ENCODE results near the gene IRF2. TPM values are rescaled to one million over a fixed set of nuclear protein-coding genes. Genes with fewer than 3 reads are reported as not detected.

The IRF2 gene
- total RNA-seq, 6 experiments from 2014 or later, result 13.4 to 24.0 (median 19.7) TPM

- peaks cover 4% of the 10 kb centered on the region; the same call in 1 of the 2 replicates for H3K36me3 Mint-ChIP-seq (ENCODE audit: low read depth)
- H3K27me3 Mint-ChIP-seq (ENCODE audit: insufficient read depth), result no peaks in the 10 kb centered on the region; the same call in 1 of the 2 replicates
- H3K9me3 Mint-ChIP-seq, result no peaks in the 10 kb centered on the region
- H3K4me3 Mint-ChIP-seq, result no peak overlapping the region
- no peak for DNase-seq
- H3K4me1 Mint-ChIP-seq (ENCODE audit: low read depth), result peaks cover 2% of the 10 kb centered on the region
- H3K27ac Mint-ChIP-seq, result no peak overlapping the region
- TF ChIP-seq CTCF (IDR thresholded peaks at IDR 0.05), result no peak
Observed at GRCh38 chr4:184466634-184467033, 7.7 kb downstream of the IRF2 start.

GRCh38 chr4:184464759-184465454 is 9.4 kb downstream of the IRF2 start:
- DNase-seq, result no peak
- H3K9me3 Mint-ChIP-seq, result no peaks in the 10 kb centered on the region
- H3K4me1 Mint-ChIP-seq (ENCODE audit: low read depth), result peaks cover 7% of the 10 kb centered on the region
- no peak overlapping the region for H3K27ac Mint-ChIP-seq
- H3K4me3 Mint-ChIP-seq, result no peak overlapping the region
- peaks cover 3% of the 10 kb centered on the region; the same call in 1 of the 2 replicates for H3K36me3 Mint-ChIP-seq (ENCODE audit: low read depth)
- TF ChIP-seq CTCF (IDR thresholded peaks at IDR 0.05), result no peak
- no peaks in the 10 kb centered on the region for H3K27me3 Mint-ChIP-seq (ENCODE audit: insufficient read depth)

- no peak for DNase-seq
- no peak overlapping the region for H3K27ac Mint-ChIP-seq
- H3K4me3 Mint-ChIP-seq, result no peak overlapping the region
- H3K27me3 Mint-ChIP-seq (ENCODE audit: insufficient read depth), result no peaks in the 10 kb centered on the region
- no peaks in the 10 kb centered on the region for H3K36me3 Mint-ChIP-seq (ENCODE audit: low read depth)
- peaks cover 17% of the 10 kb centered on the region for H3K4me1 Mint-ChIP-seq (ENCODE audit: low read depth)
- no peaks in the 10 kb centered on the region for H3K9me3 Mint-ChIP-seq
- TF ChIP-seq CTCF (IDR thresholded peaks at IDR 0.05), result no peak
Observed at GRCh38 chr4:184463856-184464255, 10.5 kb downstream of the IRF2 start.

- Mint-ChIP-seq H3K27ac (no peak overlapping the region), H3K9me3 (no peaks in the 10 kb centered on the region), H3K36me3 (ENCODE audit: low read depth) (peaks cover 1% of the 10 kb centered on the region; the same call in 1 of the 2 replicates), H3K4me3 (no peak overlapping the region), H3K4me1 (ENCODE audit: low read depth) (peaks cover 24% of the 10 kb centered on the region), H3K27me3 (ENCODE audit: insufficient read depth) (no peaks in the 10 kb centered on the region)
- no peak for TF ChIP-seq CTCF (IDR thresholded peaks at IDR 0.05)
- DNase-seq, result no peak
Observed at GRCh38 chr4:184463158-184463557, 11.2 kb downstream of the IRF2 start.

- H3K27ac Mint-ChIP-seq, result no peak overlapping the region
- no peak overlapping the region for H3K4me3 Mint-ChIP-seq
- H3K9me3 Mint-ChIP-seq, result no peaks in the 10 kb centered on the region
- H3K4me1 Mint-ChIP-seq (ENCODE audit: low read depth), result peaks cover 29% of the 10 kb centered on the region
- no peaks in the 10 kb centered on the region for H3K27me3 Mint-ChIP-seq (ENCODE audit: insufficient read depth)
- peaks cover 5% of the 10 kb centered on the region; the same call in 1 of the 2 replicates for H3K36me3 Mint-ChIP-seq (ENCODE audit: low read depth)
- TF ChIP-seq CTCF (IDR thresholded peaks at IDR 0.05), result no peak
- DNase-seq, result no peak
Observed at GRCh38 chr4:184462724-184463123, 11.6 kb downstream of the IRF2 start.

Measured in HFFc6 (cell line).